ENCODE data around the gene DYNC1H1.
"Not testable (repeated sequence)": the region's sequence is repeated elsewhere in the genome, so short reads cannot be mapped to it uniquely, and the experiment has no call there.

The DYNC1H1 gene

GRCh38 chr14:101965770-101966722, 1.7 kb downstream of the DYNC1H1 start:
- no peak for FAIRE-seq

- FAIRE-seq, result no peak
Measured at GRCh38 chr14:101966742-101967141, 2.4 kb downstream of the DYNC1H1 start.

GRCh38 chr14:101968186-101968585, 3.8 kb downstream of the DYNC1H1 start:
- no peak for FAIRE-seq

GRCh38 chr14:101969481-101969880, 5.1 kb downstream of the DYNC1H1 start:
- no peak for FAIRE-seq

- no peak for FAIRE-seq
Measured at GRCh38 chr14:101970830-101971400, 6.5 kb downstream of the DYNC1H1 start.

GRCh38 chr14:101971458-101971857, 7.1 kb downstream of the DYNC1H1 start:
- not testable (repeated sequence) for FAIRE-seq

- FAIRE-seq, result peak; percentile 93
Measured at GRCh38 chr14:101972126-101972866, 7.9 kb downstream of the DYNC1H1 start.

- no peak for FAIRE-seq
Measured at GRCh38 chr14:101973356-101973755, 9.0 kb downstream of the DYNC1H1 start.

- no peak for FAIRE-seq
Measured at GRCh38 chr14:101975231-101975630, 10.9 kb downstream of the DYNC1H1 start.

GRCh38 chr14:101977311-101978071, 13.1 kb downstream of the DYNC1H1 start:
- no peak for FAIRE-seq

GRCh38 chr14:101979666-101980065, 15.3 kb downstream of the DYNC1H1 start:
- no peak for FAIRE-seq

GRCh38 chr14:101980251-101980650, 15.9 kb downstream of the DYNC1H1 start:
- peak; percentile 86 for FAIRE-seq

- FAIRE-seq, result no peak
Measured at GRCh38 chr14:101980700-101981099, 16.3 kb downstream of the DYNC1H1 start.

- FAIRE-seq, result no peak
Measured at GRCh38 chr14:101982621-101983020, 18.2 kb downstream of the DYNC1H1 start.

GRCh38 chr14:101984831-101985230, 20.5 kb downstream of the DYNC1H1 start:
- not testable (repeated sequence) for FAIRE-seq

GRCh38 chr14:101985957-101986356, 21.6 kb downstream of the DYNC1H1 start:
- no peak for FAIRE-seq

GRCh38 chr14:101986953-101987352, 22.6 kb downstream of the DYNC1H1 start:
- FAIRE-seq, result no peak

GRCh38 chr14:101988377-101988776, 24.0 kb downstream of the DYNC1H1 start:
- FAIRE-seq, result no peak

GRCh38 chr14:101991352-101991751, 27.0 kb downstream of the DYNC1H1 start:
- FAIRE-seq, result no peak

- FAIRE-seq, result no peak
Measured at GRCh38 chr14:101992708-101993107, 28.3 kb downstream of the DYNC1H1 start.

- FAIRE-seq, result no peak
Measured at GRCh38 chr14:101997429-101998336, 33.3 kb downstream of the DYNC1H1 start.

- peak; percentile 93 for FAIRE-seq
Measured at GRCh38 chr14:102000902-102001301, 36.5 kb downstream of the DYNC1H1 start.

Measured in islet of Langerhans (tissue), 1 donor.